ENCODE data around the gene FAM163A. TPM values are rescaled to one million over a fixed set of nuclear protein-coding genes. Genes with fewer than 3 reads are reported as not detected.

Gene FAM163A
- total RNA-seq, 2 donors from 2014 or later, result not detected

- ATAC-seq (no peak), DNase-seq (ENCODE audit: low spot score) (no peak)
- Mint-ChIP-seq H3K9me3 (no peaks in the 10 kb centered on the region), H3K27me3 (peaks cover 9 to 14% of the 10 kb centered on the region in 2 donors), H3K4me1 (ENCODE audit: low read depth in 2 of 2) (no peaks in the 10 kb centered on the region), H3K36me3 (no peaks in the 10 kb centered on the region), H3K27ac (no peak overlapping the region), H3K4me3 (no peak overlapping the region)
These were observed 64.2 kb downstream of the FAM163A start for GRCh38 chr1:179807291-179807690.

- no peak for DNase-seq (ENCODE audit: low spot score)
- Mint-ChIP-seq H3K4me1 (ENCODE audit: low read depth in 2 of 2) (no peaks in the 10 kb centered on the region), H3K4me3 (no peak overlapping the region), H3K36me3 (no peaks in the 10 kb centered on the region), H3K9me3 (no peaks in the 10 kb centered on the region), H3K27me3 (peaks cover 12 to 14% of the 10 kb centered on the region in 2 donors), H3K27ac (no peak overlapping the region)
- no peak for ATAC-seq
These were observed 64.8 kb downstream of the FAM163A start for GRCh38 chr1:179807691-179808485.

- no peak overlapping the region for H3K27ac Mint-ChIP-seq
- H3K9me3 Mint-ChIP-seq, result no peaks in the 10 kb centered on the region
- H3K4me1 Mint-ChIP-seq (ENCODE audit: low read depth in 2 of 2), result no peaks in the 10 kb centered on the region
- DNase-seq (ENCODE audit: low spot score) (no peak), ATAC-seq (no peak)
- H3K4me3 Mint-ChIP-seq, result no peak overlapping the region
- peaks cover 12 to 14% of the 10 kb centered on the region in 2 donors for H3K27me3 Mint-ChIP-seq
- no peaks in the 10 kb centered on the region for H3K36me3 Mint-ChIP-seq
These were observed 65.4 kb downstream of the FAM163A start for GRCh38 chr1:179808503-179808902.

- Mint-ChIP-seq H3K9me3 (no peaks in the 10 kb centered on the region), H3K27me3 (peaks cover 12 to 14% of the 10 kb centered on the region in 2 donors), H3K4me1 (ENCODE audit: low read depth in 2 of 2) (peaks cover 4 to 5% of the 10 kb centered on the region in 2 donors), H3K4me3 (no peak overlapping the region), H3K36me3 (no peaks in the 10 kb centered on the region), H3K27ac (no peak overlapping the region)
- ATAC-seq (peak; percentile 62 to 70), DNase-seq (ENCODE audit: low spot score) (peak; percentile 73)
These were observed 66.6 kb downstream of the FAM163A start for GRCh38 chr1:179809506-179810366.

GRCh38 chr1:179810367-179810715 lies 67.2 kb downstream of the FAM163A start:
- Mint-ChIP-seq H3K27me3 (peaks cover 12 to 14% of the 10 kb centered on the region in 2 donors), H3K4me3 (no peak overlapping the region), H3K36me3 (no peaks in the 10 kb centered on the region), H3K4me1 (ENCODE audit: low read depth in 2 of 2) (peaks cover 10 to 11% of the 10 kb centered on the region in 2 donors), H3K9me3 (no peaks in the 10 kb centered on the region), H3K27ac (no peak overlapping the region)
- DNase-seq (ENCODE audit: low spot score) (no peak), ATAC-seq (no peak)

- Mint-ChIP-seq H3K27me3 (peaks cover 8 to 24% of the 10 kb centered on the region in 2 donors), H3K27ac (no peak overlapping the region), H3K4me1 (ENCODE audit: low read depth in 2 of 2) (peaks cover 14 to 15% of the 10 kb centered on the region in 2 donors), H3K9me3 (no peaks in the 10 kb centered on the region), H3K4me3 (no peak overlapping the region), H3K36me3 (no peaks in the 10 kb centered on the region)
- ATAC-seq (no peak), DNase-seq (ENCODE audit: low spot score) (no peak)
These were observed 69.6 kb downstream of the FAM163A start for GRCh38 chr1:179812501-179813292.

GRCh38 chr1:179813626-179814545 lies 70.8 kb downstream of the FAM163A start:
- Mint-ChIP-seq H3K4me3 (no peak overlapping the region), H3K36me3 (no peaks in the 10 kb centered on the region), H3K27me3 (peaks cover 8 to 24% of the 10 kb centered on the region in 2 donors), H3K27ac (no peak overlapping the region), H3K9me3 (no peaks in the 10 kb centered on the region), H3K4me1 (ENCODE audit: low read depth in 2 of 2) (peaks cover 14 to 15% of the 10 kb centered on the region in 2 donors)
- DNase-seq (ENCODE audit: low spot score) (no peak), ATAC-seq (no peak)

GRCh38 chr1:179814546-179814838 lies 71.4 kb downstream of the FAM163A start:
- Mint-ChIP-seq H3K36me3 (no peaks in the 10 kb centered on the region), H3K27me3 (peaks cover 8 to 24% of the 10 kb centered on the region in 2 donors), H3K9me3 (no peaks in the 10 kb centered on the region), H3K4me3 (peak overlapping the region; percentile 93), H3K27ac (peak overlapping the region in 1 of 2 donors; percentile 72), H3K4me1 (ENCODE audit: low read depth in 2 of 2) (peaks cover 14 to 15% of the 10 kb centered on the region in 2 donors)
- DNase-seq (ENCODE audit: low spot score) (no peak), ATAC-seq (peak; percentile 34 to 50)

GRCh38 chr1:179815641-179816040 lies 72.5 kb downstream of the FAM163A start:
- Mint-ChIP-seq H3K27ac (peak overlapping the region in 1 of 2 donors; percentile 72), H3K4me1 (ENCODE audit: low read depth in 2 of 2) (peaks cover 14 to 15% of the 10 kb centered on the region in 2 donors), H3K27me3 (peaks cover 0 to 21% of the 10 kb centered on the region in 2 donors), H3K9me3 (no peaks in the 10 kb centered on the region), H3K36me3 (no peaks in the 10 kb centered on the region), H3K4me3 (peak overlapping the region; percentile 93)
- ATAC-seq (no peak), DNase-seq (ENCODE audit: low spot score) (no peak)

GRCh38 chr1:179816196-179816960 lies 73.3 kb downstream of the FAM163A start:
- H3K9me3 Mint-ChIP-seq, result no peaks in the 10 kb centered on the region
- H3K27me3 Mint-ChIP-seq, result peaks cover 0 to 18% of the 10 kb centered on the region in 2 donors
- no peak overlapping the region for H3K27ac Mint-ChIP-seq
- no peak for DNase-seq (ENCODE audit: low spot score)
- no peaks in the 10 kb centered on the region for H3K36me3 Mint-ChIP-seq
- no peak overlapping the region for H3K4me3 Mint-ChIP-seq
- peaks cover 14 to 15% of the 10 kb centered on the region in 2 donors for H3K4me1 Mint-ChIP-seq (ENCODE audit: low read depth in 2 of 2)
- ATAC-seq, result no peak

- peaks cover 14 to 15% of the 10 kb centered on the region in 2 donors for H3K4me1 Mint-ChIP-seq (ENCODE audit: low read depth in 2 of 2)
- H3K9me3 Mint-ChIP-seq, result no peaks in the 10 kb centered on the region
- H3K36me3 Mint-ChIP-seq, result no peaks in the 10 kb centered on the region
- no peak for DNase-seq (ENCODE audit: low spot score)
- ATAC-seq, result no peak
- H3K4me3 Mint-ChIP-seq, result no peak overlapping the region
- peaks cover 0 to 18% of the 10 kb centered on the region in 2 donors for H3K27me3 Mint-ChIP-seq
- no peak overlapping the region for H3K27ac Mint-ChIP-seq
These were observed 74.0 kb downstream of the FAM163A start for GRCh38 chr1:179817056-179817455.

GRCh38 chr1:179817789-179818188 lies 74.7 kb downstream of the FAM163A start:
- ATAC-seq (no peak), DNase-seq (ENCODE audit: low spot score) (no peak)
- no peak overlapping the region for H3K4me3 Mint-ChIP-seq
- H3K27me3 Mint-ChIP-seq, result peaks cover 0 to 13% of the 10 kb centered on the region in 2 donors
- H3K9me3 Mint-ChIP-seq, result no peaks in the 10 kb centered on the region
- H3K36me3 Mint-ChIP-seq, result no peaks in the 10 kb centered on the region
- H3K4me1 Mint-ChIP-seq (ENCODE audit: low read depth in 2 of 2), result peaks cover 14 to 15% of the 10 kb centered on the region in 2 donors
- H3K27ac Mint-ChIP-seq, result no peak overlapping the region

Data from natural killer cell treated with Interleukin-12 subunit alpha and Interleukin-12 subunit beta and Interleukin-15 and Interleukin-18, amount 100 ng/mL, for 72 hours (primary cell).